Central memory CD8-positive, alpha-beta T cell (primary cell): ENCODE measurements around the gene RAB5IF.
A peak's percentile ranks its signal among the peaks of the same experiment; 100 is the strongest.
"Not testable (repeated sequence)": the region's sequence is repeated elsewhere in the genome, so short reads cannot be mapped to it uniquely, and the experiment has no call there.

Experiments used
- ATAC-seq: fragments of 150-1000 bp; cut with Tn5 transposase; replicated peaks from 2 replicates; pipeline ENCODE4 v1.10.0; 2022; ENCODE audit warnings: mild to moderate bottlenecking, moderate FRiP score, moderate number of reproducible peaks; ENCODE audit not compliant: poor library complexity, severe bottlenecking; ENCODE audit errors: extremely low read depth
- DNase-seq, 2 donors: peaks; one replicate each; pipeline ENCODE4 v3.0.0; 2021; ENCODE audit warnings: low spot score in 2 of 2
- H3K27ac Mint-ChIP-seq: one replicate; pipeline ENCODE4 v1.8.0; 2022; ENCODE audit warnings: low read depth, mild to moderate bottlenecking, moderate library complexity, mixed read lengths
- H3K27me3 Mint-ChIP-seq: one replicate; pipeline ENCODE4 v1.8.0; 2022; ENCODE audit warnings: mixed read lengths
- H3K36me3 Mint-ChIP-seq: one replicate; pipeline ENCODE4 v1.8.0; 2022; ENCODE audit warnings: mild to moderate bottlenecking, moderate library complexity, mixed read lengths; ENCODE audit not compliant: insufficient read depth
- H3K4me1 Mint-ChIP-seq: one replicate; pipeline ENCODE4 v1.8.0; 2022; ENCODE audit warnings: mixed read lengths
- H3K4me3 Mint-ChIP-seq: one replicate; pipeline ENCODE4 v1.8.0; 2022; ENCODE audit warnings: mild to moderate bottlenecking, moderate library complexity, mixed read lengths
- H3K9me3 Mint-ChIP-seq: one replicate; pipeline ENCODE4 v1.8.0; 2022; ENCODE audit warnings: mixed read lengths

Gene RAB5IF, protein sequence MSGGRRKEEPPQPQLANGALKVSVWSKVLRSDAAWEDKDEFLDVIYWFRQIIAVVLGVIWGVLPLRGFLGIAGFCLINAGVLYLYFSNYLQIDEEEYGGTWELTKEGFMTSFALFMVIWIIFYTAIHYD

DNA sequence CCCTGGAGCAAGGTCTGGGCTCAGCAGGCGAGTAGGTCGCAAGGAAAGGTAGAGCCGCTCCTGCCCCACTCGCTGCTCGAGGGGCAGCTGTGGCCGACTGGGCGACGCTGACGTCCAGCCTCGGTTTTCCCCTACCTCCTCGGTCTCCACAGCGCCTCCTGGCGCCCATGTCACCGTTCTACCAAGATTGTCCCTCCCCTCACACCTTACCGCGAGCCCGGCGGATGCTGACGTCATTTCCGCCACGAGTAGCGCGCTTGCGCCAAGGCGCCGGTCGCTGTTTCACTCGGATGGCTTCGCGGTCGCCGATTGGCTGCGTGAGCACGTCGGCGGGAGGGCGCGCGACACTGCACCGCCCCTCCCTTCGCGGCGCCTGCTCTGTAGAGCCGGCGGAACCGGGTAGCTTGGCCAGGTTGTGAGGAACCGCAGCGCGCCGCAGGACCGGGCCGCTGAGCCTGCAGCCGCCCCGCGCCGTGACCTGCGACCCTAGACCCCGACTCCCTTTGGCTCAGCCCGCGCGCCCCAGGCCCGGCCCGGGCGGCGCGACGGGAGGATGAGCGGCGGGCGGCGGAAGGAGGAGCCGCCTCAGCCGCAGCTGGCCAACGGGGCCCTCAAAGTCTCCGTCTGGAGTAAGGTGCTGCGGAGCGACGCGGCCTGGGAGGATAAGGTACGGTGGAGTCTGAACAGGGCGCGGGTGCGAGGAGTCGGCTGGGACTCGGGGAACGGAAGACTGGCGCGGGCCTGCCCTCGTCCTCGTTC lies at the start of gene RAB5IF:
RAB5IF (plus strand) TSS at position 381 of the 759 bp plus-strand sequence; CDS start at position 554, 173 bp downstream.
- DNase-seq: peak; percentile 99
- H3K27me3 Mint-ChIP-seq: no peaks in the 10 kb centered on the region
- H3K9me3 Mint-ChIP-seq: no peaks in the 10 kb centered on the region
- ATAC-seq: peak; percentile 89
- H3K36me3 Mint-ChIP-seq: peaks cover 46% of the 10 kb centered on the region
- peaks cover 39% of the 10 kb centered on the region for H3K4me1 Mint-ChIP-seq
- peak within 1 kb of the TSS; percentile 97 for H3K4me3 Mint-ChIP-seq
- peak within 1 kb of the TSS; percentile 94 for H3K27ac Mint-ChIP-seq

DNA sequence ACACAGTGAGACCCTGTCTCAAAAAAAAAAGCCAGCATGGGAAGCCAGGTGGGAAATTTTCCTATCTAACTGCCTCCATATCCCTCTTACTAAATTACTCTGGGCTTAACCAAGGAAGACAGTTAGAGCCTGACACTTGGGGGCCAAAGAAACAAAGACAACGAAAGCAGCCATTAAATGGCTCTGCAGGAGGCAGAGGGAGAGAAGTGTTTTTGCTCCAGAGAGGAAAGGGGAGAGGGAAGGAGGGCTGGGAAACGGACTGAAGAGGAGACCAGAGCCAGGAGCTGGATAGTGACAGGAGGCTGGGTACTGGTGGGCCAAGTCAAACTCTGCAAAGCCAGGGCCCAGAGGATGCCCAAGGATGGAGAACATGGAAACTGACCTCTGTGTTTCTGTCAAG lies 42.9 kb upstream of the RAB5IF start:
- Mint-ChIP-seq H3K9me3 (peaks cover 5% of the 10 kb centered on the region), H3K36me3 (peaks cover 17% of the 10 kb centered on the region), H3K27ac (no peak overlapping the region), H3K4me1 (peaks cover 14% of the 10 kb centered on the region), H3K4me3 (no peak overlapping the region), H3K27me3 (no peaks in the 10 kb centered on the region)
- DNase-seq: no peak
- no peak for ATAC-seq

DNA sequence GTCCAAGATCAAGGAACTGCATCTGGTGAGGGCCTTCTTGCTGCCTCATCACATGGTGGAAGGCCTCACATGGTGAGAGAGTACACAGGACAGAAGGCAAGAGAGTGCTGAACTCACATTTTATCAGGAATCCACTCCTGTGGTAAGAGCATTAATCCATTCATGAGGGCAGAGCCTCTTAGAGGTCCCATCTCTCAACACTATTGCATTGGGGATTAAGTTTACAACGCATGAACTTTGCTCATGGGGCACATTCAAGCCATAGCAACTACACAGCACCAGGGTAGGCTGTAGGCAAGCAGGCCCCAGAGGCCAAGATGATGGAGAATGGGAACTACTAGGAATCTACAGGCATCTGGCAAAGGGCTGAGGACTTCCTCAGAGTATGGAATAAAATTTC lies 42.2 kb upstream of the RAB5IF start:
- Mint-ChIP-seq H3K27me3 (no peaks in the 10 kb centered on the region), H3K36me3 (peaks cover 17% of the 10 kb centered on the region), H3K9me3 (peaks cover 5% of the 10 kb centered on the region), H3K4me1 (peaks cover 14% of the 10 kb centered on the region), H3K27ac (peak overlapping the region; percentile 68), H3K4me3 (no peak overlapping the region)
- no peak for ATAC-seq
- DNase-seq: no peak

DNA sequence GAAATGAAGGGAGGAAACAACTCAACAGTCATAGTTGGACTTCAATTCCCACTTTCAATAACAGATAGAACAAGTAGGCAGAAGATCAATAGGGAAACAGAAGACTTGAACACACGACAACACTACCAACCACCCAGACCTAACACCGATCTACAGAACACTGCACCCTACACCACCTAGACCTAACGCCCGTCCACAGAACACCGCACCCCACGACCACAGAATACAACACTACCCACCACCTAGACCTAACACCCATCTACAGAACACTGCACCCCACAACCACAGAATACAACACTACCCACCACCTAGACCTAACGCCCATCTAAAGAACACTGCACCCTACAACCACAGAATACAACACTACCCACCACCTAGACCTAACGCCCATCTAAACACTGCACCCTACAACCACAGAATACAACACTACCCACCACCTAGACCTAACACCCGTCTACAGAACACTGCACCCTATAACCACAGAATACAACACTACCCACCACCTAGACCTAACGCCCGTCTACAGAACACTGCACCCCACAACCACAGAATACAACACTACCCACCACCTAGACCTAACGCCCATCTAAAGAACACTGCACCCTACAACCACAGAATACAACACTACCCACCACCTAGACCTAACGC lies 41.4 kb upstream of the RAB5IF start:
- H3K36me3 Mint-ChIP-seq: peaks cover 17% of the 10 kb centered on the region
- H3K4me1 Mint-ChIP-seq: peaks cover 14% of the 10 kb centered on the region
- peak overlapping the region; percentile 68 for H3K27ac Mint-ChIP-seq

DNA sequence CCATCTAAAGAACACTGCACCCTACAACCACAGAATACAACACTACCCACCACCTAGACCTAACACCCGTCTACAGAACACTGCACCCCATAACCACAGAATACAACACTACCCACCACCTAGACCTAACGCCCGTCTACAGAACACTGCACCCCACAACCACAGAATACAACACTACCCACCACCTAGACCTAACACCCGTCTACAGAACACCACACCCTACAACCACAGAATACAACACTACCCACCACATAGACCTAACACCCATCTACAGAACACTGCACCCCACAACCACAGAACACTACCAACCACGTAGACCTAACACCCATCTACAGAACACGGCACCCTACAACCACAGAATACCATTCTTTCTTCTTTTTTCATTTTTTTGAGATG lies 40.9 kb upstream of the RAB5IF start:
- Mint-ChIP-seq H3K27ac (peak overlapping the region; percentile 68), H3K4me3 (peak overlapping the region; percentile 5), H3K4me1 (peaks cover 14% of the 10 kb centered on the region), H3K36me3 (peaks cover 16% of the 10 kb centered on the region)
- peak in 1 of 2 donors; percentile 68 for DNase-seq
- H3K9me3 Mint-ChIP-seq, H3K27me3 Mint-ChIP-seq: not testable (repeated sequence)
- peak; percentile 77 for ATAC-seq

More for the DNA sequence above, 41.4 kb upstream of the RAB5IF start:
- not testable (repeated sequence) for H3K9me3 Mint-ChIP-seq, H3K27me3 Mint-ChIP-seq
- peak; percentile 68 for ATAC-seq
- DNase-seq: peak in 1 of 2 donors; percentile 57
- peak overlapping the region; percentile 5 for H3K4me3 Mint-ChIP-seq

DNA sequence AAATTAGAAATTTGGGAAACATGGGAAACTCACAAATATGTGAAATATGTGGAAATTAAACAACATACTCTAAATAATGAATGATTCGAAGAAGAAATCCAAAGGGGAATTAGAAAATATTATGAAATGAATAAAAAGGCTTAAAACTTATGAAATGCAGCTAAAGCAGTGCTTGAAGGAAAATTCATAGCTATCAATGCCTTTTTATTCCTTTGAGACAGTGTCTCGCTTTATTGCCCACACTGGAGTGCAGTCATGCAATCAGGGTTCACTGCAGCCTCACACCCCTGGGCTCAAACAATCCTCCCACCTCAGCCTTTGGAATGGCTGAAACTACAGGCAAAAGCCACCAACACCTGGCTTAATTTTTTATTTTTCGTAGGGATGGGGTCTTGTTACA lies 40.1 kb upstream of the RAB5IF start:
- Mint-ChIP-seq H3K4me1 (peaks cover 14% of the 10 kb centered on the region), H3K4me3 (no peak overlapping the region), H3K27me3 (no peaks in the 10 kb centered on the region), H3K36me3 (peaks cover 16% of the 10 kb centered on the region), H3K9me3 (peaks cover 5% of the 10 kb centered on the region), H3K27ac (no peak overlapping the region)
- ATAC-seq: no peak
- no peak for DNase-seq

DNA sequence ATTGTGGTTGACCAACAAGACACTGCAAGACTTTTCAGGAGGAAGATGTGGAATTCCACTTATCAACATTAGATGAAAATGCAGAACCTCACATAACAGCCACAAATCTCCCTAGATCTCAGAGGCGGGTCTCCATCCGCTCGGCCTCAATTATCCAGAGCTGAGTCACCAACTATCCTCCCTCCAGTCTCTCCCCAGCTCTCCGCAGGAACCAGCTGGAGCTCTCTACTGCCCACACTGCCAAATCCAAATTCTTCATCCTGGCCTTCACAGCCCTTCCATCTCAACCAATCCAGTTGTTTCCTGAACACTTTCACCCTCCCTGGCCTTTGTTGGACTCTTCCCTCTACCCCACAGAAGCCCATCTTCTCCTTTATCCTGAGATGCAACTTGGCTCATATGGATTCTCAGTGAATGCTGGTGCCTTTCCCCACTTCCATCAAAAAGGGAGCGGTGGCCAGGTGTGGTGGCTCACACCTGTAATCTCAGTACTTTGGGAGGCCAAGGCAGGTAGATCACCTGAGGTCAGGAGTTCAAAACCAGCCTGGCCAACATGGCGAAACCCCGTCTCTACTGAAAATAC lies 35.6 kb upstream of the RAB5IF start:
- H3K4me3 Mint-ChIP-seq: no peak overlapping the region
- no peak for DNase-seq
- H3K9me3 Mint-ChIP-seq: no peaks in the 10 kb centered on the region
- H3K27ac Mint-ChIP-seq: no peak overlapping the region
- no peaks in the 10 kb centered on the region for H3K27me3 Mint-ChIP-seq
- peaks cover 20% of the 10 kb centered on the region for H3K4me1 Mint-ChIP-seq
- H3K36me3 Mint-ChIP-seq: peaks cover 16% of the 10 kb centered on the region
- no peak for ATAC-seq

DNA sequence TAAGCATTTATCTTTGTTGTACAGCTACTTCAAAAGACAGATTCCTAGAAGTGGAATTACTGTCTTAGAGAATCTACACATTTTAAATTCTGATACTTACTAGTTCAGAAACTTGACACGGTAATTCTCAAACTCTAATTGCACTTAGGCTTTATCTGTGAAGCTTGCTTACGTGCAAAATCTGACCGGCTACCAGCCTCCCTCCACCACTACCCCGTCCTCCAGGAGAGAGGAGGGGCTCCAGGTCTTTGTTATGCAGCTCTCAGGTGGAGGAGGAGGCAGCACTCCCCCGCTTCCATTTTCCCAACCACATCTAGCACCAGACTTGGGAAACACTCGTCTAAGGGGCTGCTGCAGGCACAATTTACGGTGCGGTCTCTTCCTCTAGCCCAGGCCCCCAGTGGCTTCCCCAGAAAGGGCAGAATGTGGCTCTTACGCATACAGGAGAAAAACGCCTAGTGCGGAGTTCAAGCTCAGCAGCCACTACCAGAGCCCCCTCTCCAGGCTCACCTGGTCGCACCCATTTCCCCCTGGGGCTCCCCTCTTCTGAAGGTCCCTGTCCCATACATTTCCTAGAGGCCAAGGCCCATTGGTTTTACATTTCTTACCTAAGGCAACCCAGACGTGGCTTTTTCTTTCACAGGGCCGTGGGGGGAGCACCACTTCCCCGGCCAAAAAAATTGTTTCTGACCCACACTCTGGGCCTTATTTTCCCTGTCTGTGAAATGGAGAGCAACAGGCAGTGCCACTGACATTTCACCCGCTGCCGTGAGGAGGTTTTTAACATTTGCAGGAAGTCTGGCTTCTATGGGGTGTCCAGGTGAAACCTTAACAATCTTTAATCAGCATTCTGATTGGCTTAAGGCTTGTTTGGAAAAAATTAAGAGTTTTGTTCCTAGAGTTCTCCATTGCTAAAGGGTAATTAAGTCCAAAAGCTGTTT lies 33.7 kb upstream of the RAB5IF start:
- no peaks in the 10 kb centered on the region for H3K9me3 Mint-ChIP-seq
- DNase-seq (no peak), ATAC-seq (no peak)
- H3K27ac Mint-ChIP-seq: peak overlapping the region; percentile 96
- H3K4me3 Mint-ChIP-seq: peak overlapping the region; percentile 84
- H3K27me3 Mint-ChIP-seq: no peaks in the 10 kb centered on the region
- peaks cover 34% of the 10 kb centered on the region for H3K4me1 Mint-ChIP-seq
- H3K36me3 Mint-ChIP-seq: peaks cover 25% of the 10 kb centered on the region

DNA sequence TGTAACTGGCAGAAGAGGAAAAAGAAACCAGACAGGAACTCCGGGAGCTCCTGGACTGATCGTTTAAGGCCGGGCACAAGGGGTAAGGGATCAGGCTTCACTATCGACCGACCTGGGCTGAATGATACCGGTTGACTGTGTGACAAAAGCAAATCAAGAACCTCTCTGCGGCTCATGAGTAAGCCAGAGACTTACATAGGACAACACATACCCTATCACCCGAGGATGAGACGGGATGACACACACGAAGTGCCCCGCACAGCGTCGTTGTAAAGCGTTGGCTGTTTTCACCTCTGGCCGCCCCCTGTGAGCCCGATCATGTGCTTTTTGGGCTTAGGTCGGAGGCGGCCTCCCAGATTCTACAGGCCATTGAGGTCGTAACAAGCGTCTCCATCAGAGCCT lies 32.9 kb upstream of the RAB5IF start:
- DNase-seq: peak in 1 of 2 donors; percentile 49
- H3K36me3 Mint-ChIP-seq: peaks cover 24% of the 10 kb centered on the region
- H3K27ac Mint-ChIP-seq: peak overlapping the region; percentile 96
- H3K27me3 Mint-ChIP-seq: no peaks in the 10 kb centered on the region
- peak; percentile 61 for ATAC-seq
- peaks cover 34% of the 10 kb centered on the region for H3K4me1 Mint-ChIP-seq
- no peaks in the 10 kb centered on the region for H3K9me3 Mint-ChIP-seq
- H3K4me3 Mint-ChIP-seq: peak overlapping the region; percentile 84

DNA sequence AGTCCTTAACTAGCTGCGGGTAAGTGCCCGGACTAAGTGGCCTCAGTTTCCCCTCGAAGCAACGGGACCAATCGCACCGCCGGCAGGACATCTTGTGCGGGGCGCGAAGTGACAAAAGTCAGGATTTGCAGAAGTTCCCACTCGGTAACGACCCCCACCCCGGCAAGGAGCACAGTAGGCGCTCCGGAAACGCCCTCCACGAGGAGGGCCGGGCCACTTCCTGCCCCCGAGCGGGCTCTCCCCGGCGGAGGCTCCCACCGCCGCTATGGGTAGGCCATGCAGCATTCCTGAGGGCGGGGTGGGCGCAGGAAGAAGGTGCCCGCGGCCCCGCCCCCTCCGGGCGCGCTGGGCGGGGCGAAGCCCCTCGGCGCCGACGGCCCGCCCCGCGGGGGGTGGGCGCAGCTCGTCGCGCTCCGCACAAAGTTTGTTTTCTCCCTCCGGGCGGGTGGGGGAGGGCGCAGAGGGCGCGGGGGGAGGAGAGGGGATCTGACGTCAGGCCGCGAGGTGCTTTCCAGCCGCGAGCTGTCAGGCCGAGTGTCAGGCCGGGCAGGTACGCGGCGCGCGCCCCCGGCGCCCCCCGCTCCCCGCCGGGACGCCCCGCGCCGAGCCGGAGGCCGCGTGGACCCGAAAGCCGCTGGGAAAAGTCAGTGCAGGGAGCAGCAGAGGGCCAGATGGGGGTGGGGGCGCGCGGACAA lies 32.3 kb upstream of the RAB5IF start, which contains the start of gene TGIF2:
TGIF2 (plus strand) TSS at position 495 of the 695 bp plus-strand sequence. CDS start 5,178 bp downstream, outside the sequence.
- Mint-ChIP-seq H3K27me3 (no peaks in the 10 kb centered on the region), H3K4me3 (peak within 1 kb of the TSS; percentile 84), H3K27ac (peak within 1 kb of the TSS; percentile 96), H3K9me3 (no peaks in the 10 kb centered on the region), H3K4me1 (peaks cover 34% of the 10 kb centered on the region), H3K36me3 (peaks cover 28% of the 10 kb centered on the region)
- ATAC-seq (peak; percentile 76), DNase-seq (peak; percentile 73 to 86)

DNA sequence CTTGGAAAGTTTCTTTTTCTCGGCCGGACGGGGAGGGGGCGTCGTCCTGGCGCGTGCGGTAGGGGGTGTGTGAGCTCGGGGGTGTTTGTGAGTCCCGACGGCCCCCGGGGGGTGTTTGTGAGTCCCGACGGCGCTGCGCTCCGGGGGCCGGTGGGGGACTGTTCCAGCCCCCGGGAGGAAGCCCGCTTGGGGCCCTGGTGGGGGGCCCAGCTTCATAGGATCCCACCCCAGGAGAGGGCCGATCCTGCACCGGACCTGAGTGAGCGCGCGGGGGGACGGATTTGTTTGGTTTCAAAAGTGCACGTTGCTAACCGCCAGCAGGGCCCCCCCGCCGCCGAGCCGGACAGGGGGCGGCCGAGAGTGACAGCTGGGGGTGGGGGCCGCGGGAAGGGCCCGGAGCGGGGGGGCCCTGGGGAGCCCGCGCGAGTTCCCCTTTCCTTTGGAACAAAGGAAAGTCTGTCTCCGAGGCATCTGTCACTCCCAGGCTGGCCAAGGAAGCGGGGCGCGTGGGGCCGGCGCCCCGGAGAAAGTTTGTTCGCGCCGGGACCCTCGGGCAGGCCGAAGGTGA lies 31.7 kb upstream of the RAB5IF start:
- Mint-ChIP-seq H3K4me3 (peak overlapping the region; percentile 84), H3K27me3 (no peaks in the 10 kb centered on the region), H3K36me3 (peaks cover 31% of the 10 kb centered on the region), H3K27ac (peak overlapping the region; percentile 73), H3K9me3 (no peaks in the 10 kb centered on the region), H3K4me1 (peaks cover 34% of the 10 kb centered on the region)
- peak; percentile 4 for ATAC-seq
- peak; percentile 29 to 34 for DNase-seq
